ENCODE data around the gene PPIP5K2. TPM values are rescaled to one million over a fixed set of nuclear protein-coding genes. Genes with fewer than 3 reads are reported as not detected.
"Not testable (repeated sequence)": the region's sequence is repeated elsewhere in the genome, so short reads cannot be mapped to it uniquely, and the experiment has no call there.

PPIP5K2 gene
- total RNA-seq, 1 experiment from 2014 or later, result 75.6 TPM

DNA sequence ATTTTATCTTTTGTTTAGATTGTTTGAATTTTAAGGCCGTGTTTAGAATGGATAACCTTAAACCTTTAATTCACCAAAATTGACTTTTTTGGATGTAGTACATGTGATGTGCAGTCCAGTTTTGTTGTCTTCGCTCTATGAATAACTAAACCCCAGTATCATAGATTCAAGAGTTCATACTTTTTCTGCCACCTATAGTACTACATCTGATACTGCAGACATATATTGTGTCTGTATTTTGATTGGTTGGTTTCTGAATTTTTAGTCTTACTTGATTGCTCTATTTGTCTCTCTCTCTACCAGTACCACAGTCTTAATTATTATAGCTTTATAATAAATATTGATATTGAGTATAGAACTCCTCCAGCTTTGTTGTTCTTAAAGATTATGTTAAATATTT, 58.1 kb downstream of the PPIP5K2 start:
- no peak overlapping the region for H3K4me3 ChIP-seq (ENCODE audit: low read depth, low read length, poor library complexity, severe bottlenecking)
- DNase-seq (ENCODE audit: low spot score), result peak; percentile 7
- no peaks in the 10 kb centered on the region for H3K27me3 ChIP-seq (replicated peaks; ENCODE audit: insufficient read depth, low read depth, low read length, poor library complexity)
- BruUV-seq (replicated peaks), result no TSS peak
- H3K9me3 ChIP-seq (ENCODE audit: low read depth, low read length, poor library complexity, severe bottlenecking), result no peaks in the 10 kb centered on the region
- POLR2A ChIA-PET (ENCODE audit: low non-redundant PET), result no interaction called here
- no peak for TF ChIP-seq EZH2 (IDR thresholded peaks at IDR 0.05; ENCODE audit: borderline replicate concordance, low read depth, low read length, poor library complexity, severe bottlenecking)
- H3K27ac ChIP-seq (ENCODE audit: low read depth, low read length, poor library complexity, severe bottlenecking), result no peak overlapping the region
- H3K36me3 ChIP-seq (ENCODE audit: insufficient read depth, low read length, poor library complexity, severe bottlenecking), result peaks cover 9% of the 10 kb centered on the region
- peaks cover 3% of the 10 kb centered on the region for H3K4me1 ChIP-seq (ENCODE audit: insufficient read depth, low read length, poor library complexity, severe bottlenecking)
- CTCF ChIA-PET, result no interaction called here
- intact Hi-C loops (cut with micrococcal nuclease; ENCODE audit: unreplicated experiment), result no loop called here

DNA sequence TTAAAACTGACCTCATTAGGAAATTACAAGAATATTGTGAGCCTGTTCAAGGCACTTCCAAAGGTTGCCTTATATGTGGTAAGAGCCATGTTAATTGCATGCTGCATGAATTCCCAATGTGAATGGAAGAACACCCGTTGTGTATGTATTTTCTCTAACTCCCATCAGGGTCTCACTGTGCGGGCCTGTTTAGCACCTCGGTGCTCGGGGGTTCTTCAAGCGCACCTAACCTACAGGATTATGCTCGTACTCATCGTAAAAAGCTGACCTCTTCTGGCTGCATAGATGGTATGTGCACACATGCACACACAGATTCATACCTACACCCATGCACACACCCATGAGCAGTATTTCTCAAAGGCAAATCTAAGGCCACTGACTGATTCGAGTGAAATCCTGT, 66.1 kb downstream of the PPIP5K2 start:
- Histone ChIP-seq H3K4me1 (ENCODE audit: insufficient read depth, low read length, poor library complexity, severe bottlenecking) (no peaks in the 10 kb centered on the region), H3K9me3 (ENCODE audit: low read depth, low read length, poor library complexity, severe bottlenecking) (no peaks in the 10 kb centered on the region), H3K36me3 (ENCODE audit: insufficient read depth, low read length, poor library complexity, severe bottlenecking) (peaks cover 4% of the 10 kb centered on the region), H3K27me3 (replicated peaks; ENCODE audit: insufficient read depth, low read depth, low read length, poor library complexity) (no peaks in the 10 kb centered on the region), H3K4me3 (ENCODE audit: low read depth, low read length, poor library complexity, severe bottlenecking) (no peak overlapping the region), H3K27ac (ENCODE audit: low read depth, low read length, poor library complexity, severe bottlenecking) (no peak overlapping the region)
- no peak for DNase-seq (ENCODE audit: low spot score)
- BruUV-seq (replicated peaks), result no TSS peak
- TF ChIP-seq, protein P1, sequence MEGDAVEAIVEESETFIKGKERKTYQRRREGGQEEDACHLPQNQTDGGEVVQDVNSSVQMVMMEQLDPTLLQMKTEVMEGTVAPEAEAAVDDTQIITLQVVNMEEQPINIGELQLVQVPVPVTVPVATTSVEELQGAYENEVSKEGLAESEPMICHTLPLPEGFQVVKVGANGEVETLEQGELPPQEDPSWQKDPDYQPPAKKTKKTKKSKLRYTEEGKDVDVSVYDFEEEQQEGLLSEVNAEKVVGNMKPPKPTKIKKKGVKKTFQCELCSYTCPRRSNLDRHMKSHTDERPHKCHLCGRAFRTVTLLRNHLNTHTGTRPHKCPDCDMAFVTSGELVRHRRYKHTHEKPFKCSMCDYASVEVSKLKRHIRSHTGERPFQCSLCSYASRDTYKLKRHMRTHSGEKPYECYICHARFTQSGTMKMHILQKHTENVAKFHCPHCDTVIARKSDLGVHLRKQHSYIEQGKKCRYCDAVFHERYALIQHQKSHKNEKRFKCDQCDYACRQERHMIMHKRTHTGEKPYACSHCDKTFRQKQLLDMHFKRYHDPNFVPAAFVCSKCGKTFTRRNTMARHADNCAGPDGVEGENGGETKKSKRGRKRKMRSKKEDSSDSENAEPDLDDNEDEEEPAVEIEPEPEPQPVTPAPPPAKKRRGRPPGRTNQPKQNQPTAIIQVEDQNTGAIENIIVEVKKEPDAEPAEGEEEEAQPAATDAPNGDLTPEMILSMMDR (conservative IDR thresholded peaks at IDR 0.05; ENCODE audit: low read depth, low read length), result no peak
- TF ChIP-seq EZH2 (IDR thresholded peaks at IDR 0.05; ENCODE audit: borderline replicate concordance, low read depth, low read length, poor library complexity, severe bottlenecking), result no peak
- intact Hi-C loops (cut with micrococcal nuclease; ENCODE audit: unreplicated experiment), result no loop called here
- ChIA-PET CTCF (no interaction called here), POLR2A (ENCODE audit: low non-redundant PET) (no interaction called here)

DNA sequence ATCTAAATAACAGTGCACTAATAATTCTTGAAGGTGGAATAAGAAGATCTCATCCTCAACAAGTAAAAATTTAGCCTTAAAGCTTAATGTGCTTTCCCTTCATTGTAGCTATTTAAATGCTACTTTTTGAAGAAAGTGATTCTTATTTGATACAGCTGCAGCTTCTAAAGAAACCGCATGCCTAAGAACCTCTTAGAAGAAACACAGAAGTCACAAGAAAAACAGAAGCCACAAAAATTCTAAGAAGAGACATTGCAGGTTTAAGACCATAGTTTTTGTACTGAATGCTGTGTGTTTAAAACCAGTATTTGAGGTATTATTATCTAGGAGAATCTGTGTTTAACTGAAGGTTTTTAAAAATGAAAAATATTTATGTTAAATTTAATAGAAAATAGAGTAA, 68.3 kb downstream of the PPIP5K2 start:
- Histone ChIP-seq H3K4me1 (ENCODE audit: insufficient read depth, low read length, poor library complexity, severe bottlenecking) (no peaks in the 10 kb centered on the region), H3K27me3 (replicated peaks; ENCODE audit: insufficient read depth, low read depth, low read length, poor library complexity) (no peaks in the 10 kb centered on the region), H3K4me3 (ENCODE audit: low read depth, low read length, poor library complexity, severe bottlenecking) (no peak overlapping the region), H3K27ac (ENCODE audit: low read depth, low read length, poor library complexity, severe bottlenecking) (no peak overlapping the region), H3K36me3 (ENCODE audit: insufficient read depth, low read length, poor library complexity, severe bottlenecking) (peaks cover 4% of the 10 kb centered on the region), H3K9me3 (ENCODE audit: low read depth, low read length, poor library complexity, severe bottlenecking) (no peaks in the 10 kb centered on the region)
- TF ChIP-seq EZH2 (IDR thresholded peaks at IDR 0.05; ENCODE audit: borderline replicate concordance, low read depth, low read length, poor library complexity, severe bottlenecking), result no peak
- TF ChIP-seq, protein P1 (conservative IDR thresholded peaks at IDR 0.05; ENCODE audit: low read depth, low read length), result no peak
- no peak for DNase-seq (ENCODE audit: low spot score)
- intact Hi-C loops (cut with micrococcal nuclease; ENCODE audit: unreplicated experiment), result no loop called here
- CTCF ChIA-PET, result no interaction called here
- BruUV-seq (replicated peaks), result no TSS peak
- POLR2A ChIA-PET (ENCODE audit: low non-redundant PET), result no interaction called here

DNA sequence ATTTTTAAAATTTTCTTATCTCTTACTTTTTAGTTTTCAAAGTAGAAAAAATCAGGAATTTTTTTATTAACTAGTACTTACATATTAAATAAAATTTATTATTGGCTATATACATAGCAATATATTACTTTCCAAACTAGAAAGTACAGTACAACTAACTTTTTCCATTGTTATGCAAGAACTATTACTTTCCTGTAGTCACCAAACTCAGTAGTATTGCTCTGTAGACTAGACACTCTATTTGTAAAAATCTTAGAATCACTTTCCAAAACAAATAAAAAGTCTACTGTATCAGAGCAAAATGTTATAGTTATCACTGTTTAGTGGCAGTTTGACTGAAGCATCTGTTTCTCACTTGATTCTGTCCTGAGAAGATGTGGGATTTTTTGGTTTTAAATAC, 83.1 kb downstream of the PPIP5K2 start:
- CTCF ChIA-PET, result no interaction called here
- H3K9me3 ChIP-seq (ENCODE audit: low read depth, low read length, poor library complexity, severe bottlenecking), result no peaks in the 10 kb centered on the region
- H3K4me1 ChIP-seq (ENCODE audit: insufficient read depth, low read length, poor library complexity, severe bottlenecking), result no peaks in the 10 kb centered on the region
- H3K27ac ChIP-seq (ENCODE audit: low read depth, low read length, poor library complexity, severe bottlenecking), result no peak overlapping the region
- intact Hi-C loops (cut with micrococcal nuclease; ENCODE audit: unreplicated experiment), result no loop called here
- TF ChIP-seq EZH2 (IDR thresholded peaks at IDR 0.05; ENCODE audit: borderline replicate concordance, low read depth, low read length, poor library complexity, severe bottlenecking), result no peak
- TF ChIP-seq, protein P1 (conservative IDR thresholded peaks at IDR 0.05; ENCODE audit: low read depth, low read length), result no peak
- BruUV-seq (replicated peaks), result no TSS peak
- no peak for DNase-seq (ENCODE audit: low spot score)
- POLR2A ChIA-PET (ENCODE audit: low non-redundant PET), result no interaction called here
- H3K4me3 ChIP-seq (ENCODE audit: low read depth, low read length, poor library complexity, severe bottlenecking), result no peak overlapping the region
- H3K27me3 ChIP-seq (replicated peaks; ENCODE audit: insufficient read depth, low read depth, low read length, poor library complexity), result no peaks in the 10 kb centered on the region
- peaks cover 3% of the 10 kb centered on the region for H3K36me3 ChIP-seq (ENCODE audit: insufficient read depth, low read length, poor library complexity, severe bottlenecking)

DNA sequence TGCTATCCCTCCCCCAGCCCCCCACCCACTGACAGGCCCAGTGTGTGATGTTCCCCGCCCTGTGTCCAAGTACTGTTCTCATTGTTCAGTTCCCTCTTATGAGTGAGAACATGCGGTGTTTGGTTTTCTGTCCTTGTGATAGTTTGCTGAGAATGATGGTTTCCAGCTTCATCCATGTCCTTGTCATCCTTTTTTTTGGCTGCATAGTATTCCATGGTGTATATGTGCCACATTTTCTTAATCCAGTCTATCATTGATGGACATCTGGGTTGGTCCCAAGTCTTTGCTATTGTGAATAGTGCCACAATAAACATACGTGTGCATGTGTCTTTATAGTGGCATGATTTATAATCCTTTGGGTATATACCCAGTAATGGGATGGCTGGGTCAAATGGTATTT, 84.9 kb downstream of the PPIP5K2 start:
- H3K9me3 ChIP-seq (ENCODE audit: low read depth, low read length, poor library complexity, severe bottlenecking); H3K4me3 ChIP-seq (ENCODE audit: low read depth, low read length, poor library complexity, severe bottlenecking); H3K27ac ChIP-seq (ENCODE audit: low read depth, low read length, poor library complexity, severe bottlenecking); H3K27me3 ChIP-seq (replicated peaks; ENCODE audit: insufficient read depth, low read depth, low read length, poor library complexity); BruUV-seq (replicated peaks); CTCF ChIA-PET; H3K4me1 ChIP-seq (ENCODE audit: insufficient read depth, low read length, poor library complexity, severe bottlenecking); DNase-seq (ENCODE audit: low spot score); intact Hi-C loops (cut with micrococcal nuclease; ENCODE audit: unreplicated experiment); H3K36me3 ChIP-seq (ENCODE audit: insufficient read depth, low read length, poor library complexity, severe bottlenecking); POLR2A ChIA-PET (ENCODE audit: low non-redundant PET): not testable (repeated sequence)

Measured in A673 (cell line).